ENCODE measurements around the gene POLR1A.
A peak's percentile ranks its signal among the peaks of the same experiment; 100 is the strongest.

Gene POLR1A

GRCh38 chr2:86105252-86105968 is at the start of gene POLR1A:
Gene POLR1A, minus strand, starts transcription at chr2:86105886. Its CDS starts 110 bp downstream, at chr2:86105776.
- DNase-seq, result peak; percentile 83

DNA sequence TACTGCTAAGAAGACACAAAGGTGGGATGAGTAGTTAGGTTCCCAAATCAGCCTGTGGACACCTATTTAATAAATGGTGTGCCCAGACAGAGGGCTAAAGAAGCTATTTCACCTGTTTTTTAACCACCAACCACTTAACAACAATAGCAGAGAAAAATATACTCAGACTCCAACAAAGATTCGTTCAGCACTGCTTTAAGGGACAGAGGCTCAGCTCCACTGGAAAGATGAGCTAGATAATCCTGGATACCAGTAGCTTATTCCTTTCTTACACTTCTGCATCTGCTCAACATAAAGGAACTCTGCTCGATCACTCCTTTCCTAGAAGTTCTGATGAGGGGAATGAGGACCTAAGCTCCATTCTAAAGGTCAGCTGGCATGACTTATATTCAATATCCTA is 44.8 kb upstream of the POLR1A start:
- no peak for DNase-seq

- no peak for DNase-seq
Measured at GRCh38 chr2:86147793-86148192, 42.1 kb upstream of the POLR1A start.

DNA sequence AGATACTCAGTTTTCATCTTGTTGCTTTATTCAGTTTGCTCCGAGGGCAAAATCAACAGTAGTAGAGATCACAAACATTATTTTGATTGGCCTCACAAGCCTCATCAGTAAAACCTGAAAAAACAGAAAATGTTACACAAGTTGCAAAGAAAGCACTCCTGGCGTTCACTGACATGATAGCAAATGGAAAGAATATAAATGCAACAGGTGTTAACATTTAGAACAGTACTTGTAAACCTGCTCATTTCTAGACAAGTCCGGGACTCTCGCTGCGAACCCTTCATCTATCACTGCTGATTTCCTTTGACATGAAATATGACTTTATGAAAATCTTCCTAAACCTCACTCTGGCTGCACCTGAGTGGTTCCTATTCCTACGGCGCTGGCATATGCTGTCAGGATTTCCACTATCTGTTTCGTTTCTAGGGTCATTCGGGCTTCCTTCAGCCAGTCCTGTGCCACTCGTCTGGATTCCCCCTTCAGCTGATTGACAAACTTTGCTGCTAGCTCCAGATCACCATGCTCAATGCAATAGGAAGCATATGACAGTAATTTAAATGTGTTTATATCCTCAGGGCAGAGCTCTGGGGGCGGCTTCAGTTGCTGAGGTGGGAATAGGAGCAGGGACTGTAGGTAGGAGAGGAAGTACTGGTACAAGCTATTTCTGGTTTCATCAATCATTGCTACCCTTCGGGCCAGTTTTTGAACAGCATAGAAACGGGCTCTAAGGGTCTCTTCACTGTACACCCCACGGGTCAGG is 38.4 kb upstream of the POLR1A start:
- no peak for DNase-seq

- DNase-seq, result no peak
Measured at GRCh38 chr2:86143307-86143706, 37.6 kb upstream of the POLR1A start.

GRCh38 chr2:86142436-86143257 is 37.0 kb upstream of the POLR1A start:
- no peak for DNase-seq

DNA sequence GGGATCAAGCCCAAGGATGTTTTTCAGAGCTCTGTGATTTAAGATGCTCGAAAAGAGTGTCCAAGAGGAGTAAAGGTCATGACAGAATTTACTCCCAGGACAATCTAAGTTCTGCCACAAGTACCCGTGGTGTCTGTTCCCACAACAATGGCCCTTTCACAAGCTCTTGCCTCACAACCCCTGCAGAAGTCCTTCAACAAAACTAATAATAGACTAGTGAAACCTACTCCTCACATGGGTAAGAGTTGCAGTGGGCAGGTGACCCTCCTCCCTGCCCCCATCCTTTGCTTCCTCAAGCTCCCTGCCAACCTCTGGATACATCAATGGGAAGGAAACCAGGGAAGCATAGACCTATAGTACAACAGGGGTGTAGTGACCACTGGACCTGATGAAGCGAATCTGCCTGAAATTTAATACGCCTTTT is 35.3 kb upstream of the POLR1A start:
- no peak for DNase-seq

DNA sequence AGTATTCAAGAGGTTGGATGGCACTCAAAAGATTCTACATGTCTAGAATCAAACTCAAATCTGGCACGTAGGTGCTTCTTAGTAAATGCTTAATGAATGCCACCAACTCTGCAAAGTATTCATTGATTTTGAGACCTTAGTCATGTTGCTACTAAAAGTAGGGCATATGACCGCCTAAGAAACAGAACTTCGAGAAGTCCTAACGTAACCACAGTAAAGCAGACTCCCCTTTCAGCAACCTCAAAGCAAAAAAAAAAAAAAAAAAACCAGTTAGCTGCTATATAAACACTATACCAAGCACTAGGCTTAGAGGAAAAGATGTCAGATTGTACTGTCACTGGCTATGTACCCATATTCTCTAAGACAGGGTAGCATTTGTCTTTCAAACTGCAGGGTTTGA is 34.3 kb upstream of the POLR1A start:
- DNase-seq, result no peak

- DNase-seq, result peak; percentile 42
Measured at GRCh38 chr2:86138736-86139625, 33.3 kb upstream of the POLR1A start.

- no peak for DNase-seq
Measured at GRCh38 chr2:86136141-86136540, 30.5 kb upstream of the POLR1A start.

GRCh38 chr2:86135653-86136052 is 30.0 kb upstream of the POLR1A start:
- DNase-seq, result no peak

GRCh38 chr2:86134709-86135108 is 29.0 kb upstream of the POLR1A start:
- DNase-seq, result no peak

- DNase-seq, result no peak
Measured at GRCh38 chr2:86124683-86125082, 19.0 kb upstream of the POLR1A start.

DNA sequence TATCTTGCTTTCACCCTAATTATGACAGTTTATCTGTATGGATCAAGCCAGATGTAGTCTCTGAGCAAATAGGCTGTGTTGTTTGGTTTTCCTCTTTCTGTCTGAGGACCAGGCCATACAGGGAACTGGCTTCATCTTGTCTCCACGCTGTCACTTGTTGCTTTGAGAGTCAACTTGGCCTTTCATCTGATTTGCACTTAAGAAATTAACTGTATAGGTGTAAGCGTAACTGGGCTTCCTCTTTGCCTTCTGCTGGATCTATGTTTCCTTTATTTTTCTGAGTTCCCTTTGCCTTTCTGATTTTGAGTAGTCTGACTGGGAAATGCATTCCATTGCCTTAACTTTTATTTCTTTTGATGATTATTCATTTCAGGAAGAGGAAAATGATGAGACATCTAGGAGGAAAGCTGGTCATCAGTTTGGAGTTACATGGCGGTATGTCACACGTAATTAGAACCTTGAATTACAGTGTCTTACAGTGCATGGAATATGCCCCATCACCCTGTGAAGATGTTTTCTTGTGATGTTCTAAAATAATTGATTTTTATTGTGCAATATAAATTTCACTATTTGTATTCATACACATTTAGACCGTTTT is 17.7 kb upstream of the POLR1A start:
- DNase-seq, result no peak

DNA sequence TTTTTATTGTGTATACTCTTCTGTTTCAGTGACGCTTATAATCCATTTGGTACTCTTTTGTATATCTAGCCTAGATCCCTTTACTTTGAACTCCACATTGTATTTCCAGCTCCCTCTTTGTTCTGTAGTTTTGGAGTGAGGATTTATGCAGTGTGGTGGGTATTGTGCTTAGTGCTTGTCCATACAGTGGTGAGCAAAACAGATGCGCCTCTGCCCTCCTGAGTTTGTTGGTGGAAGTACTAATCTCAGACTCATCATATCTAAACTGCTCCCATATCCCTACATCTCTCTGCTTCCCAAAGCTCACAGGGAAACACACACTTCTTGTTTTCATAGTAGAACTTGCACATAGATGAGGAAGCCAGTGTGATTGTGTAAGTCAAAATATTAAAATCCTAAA is 12.4 kb upstream of the POLR1A start:
- DNase-seq, result no peak

GRCh38 chr2:86107031-86107430 is 1.3 kb upstream of the POLR1A start:
- no peak for DNase-seq

- peak; percentile 95 for DNase-seq
Measured at GRCh38 chr2:86105969-86106945, 571 bp upstream of the POLR1A start, which contains the start of gene PTCD3. Gene PTCD3, plus strand, starts transcription at chr2:86106235. Its CDS starts 13 bp downstream, at chr2:86106248.

DNA sequence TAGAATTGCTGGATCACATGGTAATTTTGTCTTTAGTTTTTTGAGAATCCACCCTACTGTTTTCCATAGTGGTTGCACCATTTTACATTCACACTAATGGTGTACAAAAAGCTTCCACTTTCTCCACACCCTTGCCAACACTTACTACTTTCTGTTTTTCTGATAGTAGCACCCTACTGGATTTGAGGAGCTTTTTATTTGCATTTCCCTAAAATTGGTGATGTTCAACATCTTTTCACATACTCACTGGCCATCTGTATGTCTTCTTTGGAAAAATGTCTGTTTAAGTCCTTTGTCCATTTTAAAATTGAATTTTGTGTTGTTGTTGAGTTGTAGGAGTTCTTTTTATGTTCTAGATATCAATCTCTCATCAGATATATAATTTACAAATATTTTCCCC is 3.5 kb downstream of the POLR1A start:
- DNase-seq, result no peak

- no peak for DNase-seq
Measured at GRCh38 chr2:86097913-86098312, 7.8 kb downstream of the POLR1A start.

GRCh38 chr2:86097114-86097896 is 8.4 kb downstream of the POLR1A start:
- no peak for DNase-seq

All from stimulated activated CD8-positive, alpha-beta memory T cell treated with anti-CD3 and anti-CD28 coated beads, Interleukin-4, amount 100 ng/mL, for 48 hours (primary cell).